ENCODE measurements around the gene PRRC1.

DNA sequence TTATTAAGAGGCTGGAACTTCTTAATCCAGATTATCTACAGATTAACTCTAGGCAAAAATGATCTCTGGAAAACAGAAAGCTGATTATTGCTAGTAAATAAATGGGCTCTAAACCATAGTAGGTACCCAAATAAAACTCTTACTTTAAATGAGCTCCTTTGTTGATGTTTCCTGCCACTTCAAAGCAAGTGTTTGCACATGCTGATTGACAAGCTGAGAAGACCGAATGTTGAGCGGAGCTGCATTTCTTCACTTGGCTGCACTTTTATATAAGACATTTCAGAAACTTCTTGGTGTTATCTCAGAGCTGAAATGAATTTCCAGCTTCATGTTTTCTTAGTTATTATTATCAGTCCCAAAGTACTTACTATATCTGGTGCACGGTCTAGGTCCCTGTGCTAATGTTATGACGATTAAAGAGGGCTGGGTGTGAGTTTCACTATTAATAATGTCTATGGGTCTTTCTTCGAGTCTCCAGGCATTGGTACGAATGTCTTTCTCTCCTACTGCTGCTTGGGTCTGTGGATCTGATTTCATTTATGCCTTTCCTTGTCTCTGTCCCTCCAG is 72.8 kb downstream of the PRRC1 start:
- TF ChIP-seq, protein P1, sequence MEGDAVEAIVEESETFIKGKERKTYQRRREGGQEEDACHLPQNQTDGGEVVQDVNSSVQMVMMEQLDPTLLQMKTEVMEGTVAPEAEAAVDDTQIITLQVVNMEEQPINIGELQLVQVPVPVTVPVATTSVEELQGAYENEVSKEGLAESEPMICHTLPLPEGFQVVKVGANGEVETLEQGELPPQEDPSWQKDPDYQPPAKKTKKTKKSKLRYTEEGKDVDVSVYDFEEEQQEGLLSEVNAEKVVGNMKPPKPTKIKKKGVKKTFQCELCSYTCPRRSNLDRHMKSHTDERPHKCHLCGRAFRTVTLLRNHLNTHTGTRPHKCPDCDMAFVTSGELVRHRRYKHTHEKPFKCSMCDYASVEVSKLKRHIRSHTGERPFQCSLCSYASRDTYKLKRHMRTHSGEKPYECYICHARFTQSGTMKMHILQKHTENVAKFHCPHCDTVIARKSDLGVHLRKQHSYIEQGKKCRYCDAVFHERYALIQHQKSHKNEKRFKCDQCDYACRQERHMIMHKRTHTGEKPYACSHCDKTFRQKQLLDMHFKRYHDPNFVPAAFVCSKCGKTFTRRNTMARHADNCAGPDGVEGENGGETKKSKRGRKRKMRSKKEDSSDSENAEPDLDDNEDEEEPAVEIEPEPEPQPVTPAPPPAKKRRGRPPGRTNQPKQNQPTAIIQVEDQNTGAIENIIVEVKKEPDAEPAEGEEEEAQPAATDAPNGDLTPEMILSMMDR (IDR thresholded peaks at IDR 0.05) = no peak
- no peak for TF ChIP-seq POLR2A (IDR thresholded peaks at IDR 0.05)

All from Peyer's patch (tissue), 4 donors.